Gastrocnemius medialis (tissue), 4 donors: ENCODE data around the gene TMEM38B.

ENCODE experiments used
- POLR2A ChIP-seq, 2 donors: fragments of 450-650 bp; IDR thresholded peaks; one replicate each; pipeline ENCODE4 v1.6.1; 2017; ENCODE audit warnings: antibody characterized with exemption in 2 of 2, mild to moderate bottlenecking in 2 of 2, moderate library complexity in 2 of 2
- TF ChIP-seq, protein P1 (sequence below), 5 experiments: fragments of 450-650 bp in 3 of 5; fragments of 200-600 bp in 2 of 5; sonication (generic) in 2 of 5; IDR thresholded peaks in 4 of 5; conservative IDR thresholded peaks in 1 of 5; 1 replicate in 4 of 5; 2 replicates in 1 of 5; pipeline ENCODE4 v1.5.1; 2016 to 2019; ENCODE audit warnings: antibody characterized with exemption in 5 of 5, mild to moderate bottlenecking in 3 of 5, moderate library complexity in 3 of 5

DNA sequence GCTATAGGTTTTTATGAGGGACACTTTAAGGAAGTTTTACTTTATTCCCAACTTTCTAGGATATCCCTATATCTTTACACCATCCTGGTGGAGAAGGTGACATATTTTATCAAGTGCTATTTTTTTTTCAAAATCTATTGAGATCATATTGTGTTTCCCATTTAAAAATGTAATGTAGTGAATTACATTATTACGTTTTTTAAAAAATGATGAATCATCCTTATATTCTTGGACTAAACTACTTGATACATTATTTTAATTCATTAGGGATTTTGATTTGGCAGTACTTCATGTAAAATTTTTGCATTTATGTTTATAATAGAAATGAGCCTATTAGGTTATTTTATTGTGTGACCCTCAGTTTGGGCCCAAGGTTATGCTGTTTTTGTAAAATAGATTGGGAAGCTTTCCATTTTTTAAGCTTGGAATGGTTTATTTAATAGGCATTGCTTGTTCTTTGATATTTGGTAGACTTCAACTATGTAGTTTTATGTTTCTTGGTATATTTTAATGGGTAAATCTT lies 4.1 kb downstream of the TMEM38B start:
- TF ChIP-seq, protein P1, sequence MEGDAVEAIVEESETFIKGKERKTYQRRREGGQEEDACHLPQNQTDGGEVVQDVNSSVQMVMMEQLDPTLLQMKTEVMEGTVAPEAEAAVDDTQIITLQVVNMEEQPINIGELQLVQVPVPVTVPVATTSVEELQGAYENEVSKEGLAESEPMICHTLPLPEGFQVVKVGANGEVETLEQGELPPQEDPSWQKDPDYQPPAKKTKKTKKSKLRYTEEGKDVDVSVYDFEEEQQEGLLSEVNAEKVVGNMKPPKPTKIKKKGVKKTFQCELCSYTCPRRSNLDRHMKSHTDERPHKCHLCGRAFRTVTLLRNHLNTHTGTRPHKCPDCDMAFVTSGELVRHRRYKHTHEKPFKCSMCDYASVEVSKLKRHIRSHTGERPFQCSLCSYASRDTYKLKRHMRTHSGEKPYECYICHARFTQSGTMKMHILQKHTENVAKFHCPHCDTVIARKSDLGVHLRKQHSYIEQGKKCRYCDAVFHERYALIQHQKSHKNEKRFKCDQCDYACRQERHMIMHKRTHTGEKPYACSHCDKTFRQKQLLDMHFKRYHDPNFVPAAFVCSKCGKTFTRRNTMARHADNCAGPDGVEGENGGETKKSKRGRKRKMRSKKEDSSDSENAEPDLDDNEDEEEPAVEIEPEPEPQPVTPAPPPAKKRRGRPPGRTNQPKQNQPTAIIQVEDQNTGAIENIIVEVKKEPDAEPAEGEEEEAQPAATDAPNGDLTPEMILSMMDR (IDR thresholded peaks at IDR 0.05 in 4 of 5, conservative IDR thresholded peaks at IDR 0.05 in 1 of 5), result no peak
- TF ChIP-seq POLR2A (IDR thresholded peaks at IDR 0.05), result no peak
